ENCODE data around the gene ASAP2. TPM values are rescaled to one million over a fixed set of nuclear protein-coding genes. Genes with fewer than 3 reads are reported as not detected.

Gene ASAP2
- total RNA-seq, 2 experiments from 2014 or later = 0.27 TPM; not detected in 1

DNA sequence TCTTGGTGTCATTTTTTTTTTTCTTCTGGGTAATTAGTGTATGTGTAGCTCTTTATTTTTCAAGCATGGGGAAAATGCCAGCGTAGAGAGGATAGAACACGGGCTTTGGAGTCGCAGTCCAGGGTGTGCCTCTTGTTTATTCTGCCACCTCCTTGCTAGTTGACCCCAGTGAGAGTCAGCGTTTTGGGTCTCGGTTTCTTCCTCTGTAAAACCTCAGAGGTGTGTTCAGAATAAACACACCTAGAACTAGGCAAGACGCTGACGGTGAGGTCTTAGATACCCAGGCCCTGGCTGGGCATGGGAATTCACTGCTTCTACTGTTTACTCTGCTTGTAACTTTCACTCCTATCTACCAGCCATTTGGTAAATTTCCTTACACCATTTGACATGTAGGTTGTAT, 41.8 kb downstream of the ASAP2 start:
- BruUV-seq (replicated peaks) = no TSS peak
- H3K9me2 ChIP-seq (ENCODE audit: insufficient read depth, low read length) = no peaks in the 10 kb centered on the region
- no peak for DNase-seq (ENCODE audit: low spot score)
- H3K27ac ChIP-seq (ENCODE audit: low read depth, low read length, poor library complexity, severe bottlenecking) = no peak overlapping the region
- H2AFZ ChIP-seq (ENCODE audit: low read length) = no peak overlapping the region
- TF ChIP-seq, protein P1, sequence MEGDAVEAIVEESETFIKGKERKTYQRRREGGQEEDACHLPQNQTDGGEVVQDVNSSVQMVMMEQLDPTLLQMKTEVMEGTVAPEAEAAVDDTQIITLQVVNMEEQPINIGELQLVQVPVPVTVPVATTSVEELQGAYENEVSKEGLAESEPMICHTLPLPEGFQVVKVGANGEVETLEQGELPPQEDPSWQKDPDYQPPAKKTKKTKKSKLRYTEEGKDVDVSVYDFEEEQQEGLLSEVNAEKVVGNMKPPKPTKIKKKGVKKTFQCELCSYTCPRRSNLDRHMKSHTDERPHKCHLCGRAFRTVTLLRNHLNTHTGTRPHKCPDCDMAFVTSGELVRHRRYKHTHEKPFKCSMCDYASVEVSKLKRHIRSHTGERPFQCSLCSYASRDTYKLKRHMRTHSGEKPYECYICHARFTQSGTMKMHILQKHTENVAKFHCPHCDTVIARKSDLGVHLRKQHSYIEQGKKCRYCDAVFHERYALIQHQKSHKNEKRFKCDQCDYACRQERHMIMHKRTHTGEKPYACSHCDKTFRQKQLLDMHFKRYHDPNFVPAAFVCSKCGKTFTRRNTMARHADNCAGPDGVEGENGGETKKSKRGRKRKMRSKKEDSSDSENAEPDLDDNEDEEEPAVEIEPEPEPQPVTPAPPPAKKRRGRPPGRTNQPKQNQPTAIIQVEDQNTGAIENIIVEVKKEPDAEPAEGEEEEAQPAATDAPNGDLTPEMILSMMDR (conservative IDR thresholded peaks at IDR 0.05; ENCODE audit: low read length) = no peak
- no peak for TF ChIP-seq EZH2phosphoT487 (IDR thresholded peaks at IDR 0.05; ENCODE audit: borderline replicate concordance, low read depth, low read length)
- H3K9me3 ChIP-seq (ENCODE audit: low read length) = no peaks in the 10 kb centered on the region
- H3K79me2 ChIP-seq (ENCODE audit: insufficient read depth, low read depth, low read length) = no peaks in the 10 kb centered on the region
- H3K4me3 ChIP-seq (ENCODE audit: low read depth, low read length, poor library complexity, severe bottlenecking) = no peak overlapping the region
- H3K4me1 ChIP-seq (ENCODE audit: insufficient read depth, low read length, poor library complexity, severe bottlenecking) = no peaks in the 10 kb centered on the region
- H3K4me2 ChIP-seq (ENCODE audit: low read length) = no peak overlapping the region
- intact Hi-C loops (cut with micrococcal nuclease; ENCODE audit: unreplicated experiment) = no loop called here
- POLR2A ChIA-PET = no interaction called here
- no peaks in the 10 kb centered on the region for H4K20me1 ChIP-seq (ENCODE audit: insufficient read depth, low read length)
- CTCF ChIA-PET (ENCODE audit: unreplicated experiment) = no interaction called here
- no peaks in the 10 kb centered on the region for H3K36me3 ChIP-seq (ENCODE audit: insufficient read depth, low read length)

GRCh38 chr2:9249020-9249800, 42.6 kb downstream of the ASAP2 start:
- H4K20me1 ChIP-seq (ENCODE audit: insufficient read depth, low read length) = no peaks in the 10 kb centered on the region
- H3K36me3 ChIP-seq (ENCODE audit: insufficient read depth, low read length) = no peaks in the 10 kb centered on the region
- H2AFZ ChIP-seq (ENCODE audit: low read length) = no peak overlapping the region
- BruUV-seq (replicated peaks) = no TSS peak
- ChIA-PET CTCF (ENCODE audit: unreplicated experiment) (no interaction called here), POLR2A (no interaction called here)
- no peak for DNase-seq (ENCODE audit: low spot score)
- no peaks in the 10 kb centered on the region for H3K9me2 ChIP-seq (ENCODE audit: insufficient read depth, low read length)
- H3K9me3 ChIP-seq (ENCODE audit: low read length) = no peaks in the 10 kb centered on the region
- H3K4me1 ChIP-seq (ENCODE audit: insufficient read depth, low read length, poor library complexity, severe bottlenecking) = no peaks in the 10 kb centered on the region
- H3K27ac ChIP-seq (ENCODE audit: low read depth, low read length, poor library complexity, severe bottlenecking) = no peak overlapping the region
- H3K4me2 ChIP-seq (ENCODE audit: low read length) = no peak overlapping the region
- H3K79me2 ChIP-seq (ENCODE audit: insufficient read depth, low read depth, low read length) = no peaks in the 10 kb centered on the region
- TF ChIP-seq EZH2phosphoT487 (IDR thresholded peaks at IDR 0.05; ENCODE audit: borderline replicate concordance, low read depth, low read length) = no peak
- TF ChIP-seq, protein P1 (conservative IDR thresholded peaks at IDR 0.05; ENCODE audit: low read length) = no peak
- intact Hi-C loops (cut with micrococcal nuclease; ENCODE audit: unreplicated experiment) = no loop called here
- H3K4me3 ChIP-seq (ENCODE audit: low read depth, low read length, poor library complexity, severe bottlenecking) = no peak overlapping the region

DNA sequence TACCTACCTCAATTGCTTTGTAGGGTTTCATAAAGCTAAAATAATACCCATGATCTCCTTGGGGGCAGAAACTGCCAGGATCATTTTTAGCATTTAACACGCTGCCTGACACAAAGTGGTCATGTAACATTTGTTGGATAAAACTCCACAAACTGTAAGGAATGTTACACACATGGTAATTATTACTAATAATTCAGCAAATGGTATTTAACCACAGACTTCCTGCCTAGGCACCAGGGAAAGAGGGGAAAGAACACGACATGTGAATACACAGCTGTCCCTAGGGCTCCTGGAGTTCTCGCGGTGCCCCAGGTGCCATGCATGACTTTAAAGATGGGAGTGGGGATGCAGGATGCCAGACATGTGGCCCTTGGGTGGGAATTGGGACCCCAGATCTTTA, 43.5 kb downstream of the ASAP2 start:
- no peaks in the 10 kb centered on the region for H3K9me3 ChIP-seq (ENCODE audit: low read length)
- no peak for DNase-seq (ENCODE audit: low spot score)
- no peak overlapping the region for H3K4me2 ChIP-seq (ENCODE audit: low read length)
- BruUV-seq (replicated peaks) = no TSS peak
- H3K4me3 ChIP-seq (ENCODE audit: low read depth, low read length, poor library complexity, severe bottlenecking) = no peak overlapping the region
- H3K27ac ChIP-seq (ENCODE audit: low read depth, low read length, poor library complexity, severe bottlenecking) = no peak overlapping the region
- CTCF ChIA-PET (ENCODE audit: unreplicated experiment) = no interaction called here
- no peaks in the 10 kb centered on the region for H3K4me1 ChIP-seq (ENCODE audit: insufficient read depth, low read length, poor library complexity, severe bottlenecking)
- intact Hi-C loops (cut with micrococcal nuclease; ENCODE audit: unreplicated experiment) = no loop called here
- POLR2A ChIA-PET = no interaction called here
- H2AFZ ChIP-seq (ENCODE audit: low read length) = no peak overlapping the region
- no peaks in the 10 kb centered on the region for H3K9me2 ChIP-seq (ENCODE audit: insufficient read depth, low read length)
- H3K79me2 ChIP-seq (ENCODE audit: insufficient read depth, low read depth, low read length) = no peaks in the 10 kb centered on the region
- TF ChIP-seq EZH2phosphoT487 (IDR thresholded peaks at IDR 0.05; ENCODE audit: borderline replicate concordance, low read depth, low read length) = no peak
- TF ChIP-seq, protein P1 (conservative IDR thresholded peaks at IDR 0.05; ENCODE audit: low read length) = no peak
- no peaks in the 10 kb centered on the region for H3K36me3 ChIP-seq (ENCODE audit: insufficient read depth, low read length)
- no peaks in the 10 kb centered on the region for H4K20me1 ChIP-seq (ENCODE audit: insufficient read depth, low read length)
